Measurements from ENCODE around the gene KANSL1.
A peak's percentile ranks its signal among the peaks of the same experiment; 100 is the strongest.

KANSL1 gene

GRCh38 chr17:46121165-46121764, 72.0 kb downstream of the KANSL1 start:
- H3K9me2 ChIP-seq (replicated peaks; ENCODE audit: insufficient read depth, low read length): no peaks in the 10 kb centered on the region
- no peaks in the 10 kb centered on the region for H3K36me3 ChIP-seq (replicated peaks; ENCODE audit: insufficient read depth, low read length)
- peak overlapping the region; percentile 61 for H3K4me2 ChIP-seq (ENCODE audit: low read depth, low read length)
- H3K27me3 ChIP-seq (replicated peaks; ENCODE audit: insufficient read depth, low read length): no peaks in the 10 kb centered on the region
- H3F3A ChIP-seq (ENCODE audit: insufficient read depth, low read length): peaks cover 36% of the 10 kb centered on the region
- peaks cover 94% of the 10 kb centered on the region for H3K79me2 ChIP-seq (ENCODE audit: low read length)
- TF ChIP-seq CTCF (IDR thresholded peaks at IDR 0.05; ENCODE audit: low read length) (no peak), EZH2 (optimal IDR thresholded peaks at IDR 0.05; ENCODE audit: low read depth, low read length) (no peak), EZH2phosphoT487 (IDR thresholded peaks at IDR 0.05; ENCODE audit: low read length) (no peak)
- H2AFZ ChIP-seq (ENCODE audit: low read length): no peak overlapping the region
- DNase-seq: no peak
- no peaks in the 10 kb centered on the region for H3K9me3 ChIP-seq (replicated peaks; ENCODE audit: insufficient read depth, low read length)
- peak overlapping the region; percentile 64; the same call in 1 of the 2 replicates for H3K27ac ChIP-seq (ENCODE audit: low read length)
- peaks cover 59% of the 10 kb centered on the region for H3K4me1 ChIP-seq (ENCODE audit: low read length)
- no peak overlapping the region for H3K4me3 ChIP-seq (ENCODE audit: low read length)
- no peak overlapping the region for H3K9ac ChIP-seq (ENCODE audit: low read length)
- H4K20me1 ChIP-seq (ENCODE audit: insufficient read depth, low read length): peaks cover 21% of the 10 kb centered on the region

GRCh38 chr17:46120537-46120936, 72.7 kb downstream of the KANSL1 start:
- TF ChIP-seq CTCF (IDR thresholded peaks at IDR 0.05; ENCODE audit: low read length): no peak
- no peak for TF ChIP-seq EZH2 (optimal IDR thresholded peaks at IDR 0.05; ENCODE audit: low read depth, low read length)
- TF ChIP-seq EZH2phosphoT487 (IDR thresholded peaks at IDR 0.05; ENCODE audit: low read length): no peak
- Histone ChIP-seq H4K20me1 (ENCODE audit: insufficient read depth, low read length) (peaks cover 21% of the 10 kb centered on the region), H3K27ac (ENCODE audit: low read length) (peak overlapping the region; percentile 64; the same call in 1 of the 2 replicates), H3K9ac (ENCODE audit: low read length) (no peak overlapping the region), H3K9me2 (replicated peaks; ENCODE audit: insufficient read depth, low read length) (no peaks in the 10 kb centered on the region), H3K36me3 (replicated peaks; ENCODE audit: insufficient read depth, low read length) (no peaks in the 10 kb centered on the region; the same call in 1 of the 2 replicates), H3F3A (ENCODE audit: insufficient read depth, low read length) (peaks cover 36% of the 10 kb centered on the region), H3K4me1 (ENCODE audit: low read length) (peaks cover 55% of the 10 kb centered on the region), H3K9me3 (replicated peaks; ENCODE audit: insufficient read depth, low read length) (no peaks in the 10 kb centered on the region), H3K27me3 (replicated peaks; ENCODE audit: insufficient read depth, low read length) (no peaks in the 10 kb centered on the region), H3K4me3 (ENCODE audit: low read length) (no peak overlapping the region), H3K4me2 (ENCODE audit: low read depth, low read length) (peak overlapping the region; percentile 61; the same call in 1 of the 2 replicates), H3K79me2 (ENCODE audit: low read length) (peaks cover 94% of the 10 kb centered on the region), H2AFZ (ENCODE audit: low read length) (no peak overlapping the region)
- no peak for DNase-seq

- Histone ChIP-seq H2AFZ (ENCODE audit: low read length) (no peak overlapping the region), H3K9me3 (replicated peaks; ENCODE audit: insufficient read depth, low read length) (no peaks in the 10 kb centered on the region), H3F3A (ENCODE audit: insufficient read depth, low read length) (peaks cover 36% of the 10 kb centered on the region), H3K9me2 (replicated peaks; ENCODE audit: insufficient read depth, low read length) (no peaks in the 10 kb centered on the region), H3K4me2 (ENCODE audit: low read depth, low read length) (peak overlapping the region; percentile 57), H3K79me2 (ENCODE audit: low read length) (peaks cover 94% of the 10 kb centered on the region), H3K9ac (ENCODE audit: low read length) (no peak overlapping the region), H3K4me1 (ENCODE audit: low read length) (peaks cover 51% of the 10 kb centered on the region), H4K20me1 (ENCODE audit: insufficient read depth, low read length) (peaks cover 21% of the 10 kb centered on the region), H3K27ac (ENCODE audit: low read length) (peak overlapping the region; percentile 64; the same call in 1 of the 2 replicates), H3K36me3 (replicated peaks; ENCODE audit: insufficient read depth, low read length) (no peaks in the 10 kb centered on the region; the same call in 1 of the 2 replicates), H3K27me3 (replicated peaks; ENCODE audit: insufficient read depth, low read length) (no peaks in the 10 kb centered on the region), H3K4me3 (ENCODE audit: low read length) (peak overlapping the region; percentile 15; the same call in 1 of the 2 replicates)
- no peak for TF ChIP-seq CTCF (IDR thresholded peaks at IDR 0.05; ENCODE audit: low read length)
- TF ChIP-seq EZH2phosphoT487 (IDR thresholded peaks at IDR 0.05; ENCODE audit: low read length): no peak
- TF ChIP-seq EZH2 (optimal IDR thresholded peaks at IDR 0.05; ENCODE audit: low read depth, low read length): no peak
- peak; percentile 67 for DNase-seq
These were observed 73.2 kb downstream of the KANSL1 start for GRCh38 chr17:46120078-46120477.
